CD4-positive, alpha-beta T cell (primary cell): ENCODE results near the gene MS4A10. TPM values are rescaled to one million over a fixed set of nuclear protein-coding genes. Genes with fewer than 3 reads are reported as not detected.

Source experiments
- ATAC-seq: fragments of 200-7000 bp; cut with Tn5 transposase; one replicate; pipeline ENCODE4 v1.10.0; 2022; ENCODE audit warnings: mild to moderate bottlenecking; ENCODE audit not compliant: poor library complexity
- CTCF ChIA-PET: fragments of 350-600 bp; sonication (Branson Sonifier 250); formaldehyde crosslinking; loops from one replicate; lab custom pipeline; 2021; ENCODE audit warnings: antibody characterized with exemption, inconsistent platforms; lab: Charles Lee
- POLR2A ChIA-PET: fragments of 350-600 bp; sonication (Branson Sonifier 250); formaldehyde crosslinking; loops from one replicate; lab custom pipeline; 2021; ENCODE audit warnings: antibody characterized with exemption, inconsistent platforms; lab: Charles Lee
- DNase-seq, 14 experiments: peaks; one replicate each; pipeline ENCODE4 v3.0.0-alpha.2; 2013 to 2020; ENCODE audit warnings: mixed read lengths in 2 of 14
- H3K27ac ChIP-seq, 2 donors: one replicate each; pipeline versions ENCODE4 v1.5.1 to v1.7.0; 2013; ENCODE audit warnings: low read length in 2 of 2, low read depth in 1 of 2, mild to moderate bottlenecking in 1 of 2
- H3K27me3 ChIP-seq, 2 experiments: 1 replicate in 1 of 2; 2 replicates in 1 of 2; pipeline versions ENCODE4 v1.6.1 to v1.7.0; 2013; ENCODE audit warnings: low read length in 2 of 2, control low read depth in 1 of 2, mild to moderate bottlenecking in 1 of 2, moderate library complexity in 1 of 2; ENCODE audit not compliant: insufficient read depth in 2 of 2, control insufficient read depth in 1 of 2
- H3K36me3 ChIP-seq: one replicate; pipeline ENCODE4 v1.6.1; 2013; ENCODE audit warnings: low read length, control low read depth; ENCODE audit not compliant: insufficient read depth
- H3K4me1 ChIP-seq: one replicate; pipeline ENCODE4 v1.6.1; 2013; ENCODE audit warnings: low read length, control low read depth; ENCODE audit not compliant: insufficient read depth
- H3K4me3 ChIP-seq: one replicate; pipeline ENCODE4 v1.5.1; 2013; ENCODE audit warnings: mild to moderate bottlenecking, low read length, moderate library complexity
- H3K9me3 ChIP-seq, 2 experiments: 1 replicate in 1 of 2; 2 replicates in 1 of 2; pipeline versions ENCODE4 v1.6.1 to v1.7.0; 2013; ENCODE audit warnings: low read length in 2 of 2, mild to moderate bottlenecking in 2 of 2, control low read depth in 1 of 2, moderate library complexity in 1 of 2; ENCODE audit not compliant: control insufficient read depth in 1 of 2, insufficient read depth in 1 of 2
- H3K27ac Mint-ChIP-seq: one replicate; pipeline ENCODE4 v1.8.0; 2020; ENCODE audit warnings: mixed read lengths
- H3K27me3 Mint-ChIP-seq: one replicate; pipeline ENCODE4 v1.8.0; 2021; ENCODE audit warnings: mixed read lengths
- H3K36me3 Mint-ChIP-seq: one replicate; pipeline ENCODE4 v1.8.0; 2021; ENCODE audit warnings: low read depth, mixed read lengths
- H3K4me1 Mint-ChIP-seq: one replicate; pipeline ENCODE4 v1.8.0; 2021; ENCODE audit warnings: low read depth, mixed read lengths
- H3K4me3 Mint-ChIP-seq: one replicate; pipeline ENCODE4 v1.8.0; 2020; ENCODE audit warnings: mild to moderate bottlenecking, mixed read lengths
- H3K9me3 Mint-ChIP-seq: one replicate; pipeline ENCODE4 v1.8.0; 2020; ENCODE audit warnings: mixed read lengths
- intact Hi-C, 2 experiments: fragments of 100-400 bp; cut with DNase I in 1 of 2; cut with micrococcal nuclease in 1 of 2; formaldehyde crosslinking; loops; one replicate each; pipeline versions ENCODE4 v1.15.1 to v1.9.0; 2023 to 2025; cut with DNase I, micrococcal nuclease
- total RNA-seq, 174 experiments: library from RNA in 2 of 174; stranded (reverse) in 2 of 174; gene quantifications; one replicate each; pipeline ENCODE4 v1.2.3 and lab custom pipeline; 2021 to 2026
- TF ChIP-seq, protein P1 (sequence below): fragments of 200-600 bp; IDR thresholded peaks from one replicate; pipeline ENCODE4 v1.8.0; 2022; ENCODE audit warnings: antibody characterized with exemption, mild to moderate bottlenecking

MS4A10 gene
- total RNA-seq, 2 experiments from 2014 or later, result not detected

DNA sequence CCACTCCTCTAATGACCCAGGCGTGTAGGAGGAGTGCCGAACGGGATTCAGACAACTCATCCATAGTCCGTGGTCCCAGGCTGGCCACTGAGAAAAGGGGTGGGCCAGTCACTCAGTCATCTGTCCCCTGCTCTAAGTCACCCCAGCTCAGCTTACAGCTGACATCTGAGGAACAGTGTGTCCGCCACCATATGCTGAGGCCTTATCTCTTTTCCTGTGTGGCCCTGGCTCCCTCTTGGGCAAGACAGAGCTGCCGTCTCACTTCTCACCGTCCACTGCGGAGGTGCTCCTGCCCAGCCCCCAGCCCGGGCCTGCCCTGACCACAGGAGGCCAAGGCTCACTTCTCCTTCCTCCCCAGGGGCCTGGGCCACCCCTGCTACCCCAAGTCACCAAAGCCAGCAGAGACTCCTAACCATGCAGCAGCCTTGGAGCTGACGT is 63.6 kb downstream of the MS4A10 start:
- no peaks in the 10 kb centered on the region for H3K27me3 ChIP-seq
- no peak overlapping the region for H3K27ac ChIP-seq
- H3K9me3 ChIP-seq, result peaks cover 0 to 5% of the 10 kb centered on the region in 2 experiments
- Mint-ChIP-seq H3K4me3 (no peak overlapping the region), H3K4me1 (peaks cover 18% of the 10 kb centered on the region), H3K36me3 (peaks cover 56% of the 10 kb centered on the region), H3K27ac (no peak overlapping the region), H3K27me3 (no peaks in the 10 kb centered on the region), H3K9me3 (no peaks in the 10 kb centered on the region)
- ATAC-seq, result no peak
- no peak overlapping the region for H3K4me3 ChIP-seq
- no peak for DNase-seq
- TF ChIP-seq, protein P1, sequence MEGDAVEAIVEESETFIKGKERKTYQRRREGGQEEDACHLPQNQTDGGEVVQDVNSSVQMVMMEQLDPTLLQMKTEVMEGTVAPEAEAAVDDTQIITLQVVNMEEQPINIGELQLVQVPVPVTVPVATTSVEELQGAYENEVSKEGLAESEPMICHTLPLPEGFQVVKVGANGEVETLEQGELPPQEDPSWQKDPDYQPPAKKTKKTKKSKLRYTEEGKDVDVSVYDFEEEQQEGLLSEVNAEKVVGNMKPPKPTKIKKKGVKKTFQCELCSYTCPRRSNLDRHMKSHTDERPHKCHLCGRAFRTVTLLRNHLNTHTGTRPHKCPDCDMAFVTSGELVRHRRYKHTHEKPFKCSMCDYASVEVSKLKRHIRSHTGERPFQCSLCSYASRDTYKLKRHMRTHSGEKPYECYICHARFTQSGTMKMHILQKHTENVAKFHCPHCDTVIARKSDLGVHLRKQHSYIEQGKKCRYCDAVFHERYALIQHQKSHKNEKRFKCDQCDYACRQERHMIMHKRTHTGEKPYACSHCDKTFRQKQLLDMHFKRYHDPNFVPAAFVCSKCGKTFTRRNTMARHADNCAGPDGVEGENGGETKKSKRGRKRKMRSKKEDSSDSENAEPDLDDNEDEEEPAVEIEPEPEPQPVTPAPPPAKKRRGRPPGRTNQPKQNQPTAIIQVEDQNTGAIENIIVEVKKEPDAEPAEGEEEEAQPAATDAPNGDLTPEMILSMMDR, result no peak
- ChIA-PET CTCF (no interaction called here), POLR2A (no interaction called here)
- H3K36me3 ChIP-seq, result peaks cover 42% of the 10 kb centered on the region
- intact Hi-C loops, result no loop called here
- H3K4me1 ChIP-seq, result peaks cover 18% of the 10 kb centered on the region

DNA sequence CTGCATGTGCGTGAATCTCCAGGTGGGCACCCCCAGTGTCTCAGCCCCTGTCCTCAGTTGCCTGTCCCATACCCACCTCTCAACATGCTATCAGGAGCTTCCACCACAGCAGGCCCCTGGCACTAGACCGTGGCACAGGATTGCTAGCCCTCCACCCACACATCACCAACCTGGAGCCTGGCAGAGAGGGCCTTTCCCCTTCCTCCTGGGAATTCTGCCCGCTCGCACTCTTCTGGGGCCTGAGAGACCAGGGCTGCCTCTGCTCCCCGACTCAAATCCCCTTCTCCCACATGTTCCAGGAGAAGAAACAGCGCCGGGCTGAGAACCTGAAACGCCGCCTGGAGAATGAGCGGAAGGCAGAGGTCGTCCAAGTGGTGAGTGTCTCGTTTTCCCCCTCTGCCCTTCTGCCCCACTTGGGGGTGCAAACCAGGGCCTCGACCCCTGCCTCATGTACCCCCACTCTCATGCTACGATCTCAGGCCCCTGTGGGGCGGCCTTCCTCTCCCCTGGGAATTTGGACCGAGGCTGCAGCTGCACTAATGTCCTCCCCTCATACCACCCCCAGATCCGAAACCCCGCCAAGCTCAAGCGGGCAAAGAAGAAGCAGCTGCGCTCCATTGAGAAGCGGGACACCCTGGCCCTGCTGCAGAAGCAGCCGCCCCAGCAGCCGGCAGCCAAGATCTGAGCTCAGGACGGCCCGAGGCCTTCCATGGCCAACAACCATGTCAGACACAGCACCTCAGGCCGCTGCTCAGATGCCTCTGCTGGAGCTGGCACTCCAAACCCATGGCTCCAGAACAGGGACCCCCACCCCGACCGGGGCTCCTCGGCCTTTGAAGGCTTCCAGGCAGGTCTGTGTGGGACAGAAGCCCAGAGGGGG is 64.7 kb downstream of the MS4A10 start:
- Mint-ChIP-seq H3K9me3 (no peaks in the 10 kb centered on the region), H3K27ac (no peak overlapping the region), H3K36me3 (peaks cover 52% of the 10 kb centered on the region), H3K27me3 (no peaks in the 10 kb centered on the region), H3K4me3 (no peak overlapping the region), H3K4me1 (peaks cover 7% of the 10 kb centered on the region)
- Histone ChIP-seq H3K36me3 (peaks cover 42% of the 10 kb centered on the region), H3K27me3 (no peaks in the 10 kb centered on the region), H3K4me3 (no peak overlapping the region), H3K27ac (no peak overlapping the region), H3K4me1 (peaks cover 7% of the 10 kb centered on the region), H3K9me3 (peaks cover 0 to 5% of the 10 kb centered on the region in 2 experiments)
- intact Hi-C loops, result no loop called here
- CTCF ChIA-PET, result no interaction called here
- POLR2A ChIA-PET, result no interaction called here
- ATAC-seq (no peak), DNase-seq (no peak)
- TF ChIP-seq, protein P1, result no peak

Other genes starting within 250 kb of the MS4A10 start
- not detected for gene MS4A8, start 85.7 kb upstream of the MS4A10 start, total RNA-seq
- not detected for gene MS4A18, start 60.6 kb upstream of the MS4A10 start, total RNA-seq
- gene MS4A15, start 28.5 kb upstream of the MS4A10 start, total RNA-seq, result not detected
- gene CCDC86, start 56.8 kb downstream of the MS4A10 start, total RNA-seq, result 1 to 10 TPM; 8.0 to 9.0 TPM
- under 1 TPM; 0.36 TPM for gene PTGDR2, start 70.6 kb downstream of the MS4A10 start, total RNA-seq
- gene ZP1, start 82.2 kb downstream of the MS4A10 start, total RNA-seq, result under 1 TPM in 1 of 2 experiments, not detected in 1; 0.20 TPM
- 10 to 100 TPM; 63.2 to 67.3 TPM for gene PRPF19, start 121.3 kb downstream of the MS4A10 start, total RNA-seq
- gene TMEM109, start 128.8 kb downstream of the MS4A10 start, total RNA-seq, result 10 to 100 TPM; 27.8 to 32.9 TPM
- gene TMEM132A, start 139.1 kb downstream of the MS4A10 start, total RNA-seq, result not detected
- gene SLC15A3, start 166.8 kb downstream of the MS4A10 start, total RNA-seq, result 10 to 100 TPM; 10.5 to 11.9 TPM
- gene CD6, start 186.3 kb downstream of the MS4A10 start, total RNA-seq, result 100 to 1,000 TPM; 814 to 827 TPM